ENCODE measurements around the gene IFT43.

DNA sequence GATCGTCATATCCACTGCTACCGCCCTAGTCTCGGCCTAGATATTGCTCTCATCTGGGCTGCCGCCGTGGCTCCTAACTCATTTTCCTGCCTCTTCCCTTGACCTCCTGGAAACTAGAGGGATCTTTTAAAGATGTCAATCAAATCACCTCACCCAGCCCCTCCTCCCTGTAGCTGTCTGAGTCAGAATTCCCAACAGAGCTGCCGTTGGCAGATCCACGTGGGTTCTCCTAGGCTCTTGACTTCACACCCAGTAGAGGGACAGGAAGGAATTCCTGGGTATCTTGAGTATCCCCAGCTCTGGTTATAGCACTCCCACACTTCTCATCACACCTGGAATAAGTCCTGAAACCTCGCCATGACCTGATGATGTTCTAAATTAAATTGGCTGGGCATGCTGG lies 15.7 kb upstream of the IFT43 start:
- TF ChIP-seq CTCF (conservative IDR thresholded peaks at IDR 0.05) (no peak), ZFX (IDR thresholded peaks at IDR 0.05) (no peak)
